Stimulated activated CD8-positive, alpha-beta memory T cell treated with anti-CD3 and anti-CD28 coated beads, Interleukin-12 subunit alpha, Interleukin-12 subunit beta, amount 100 ng/mL, for 24 hours (primary cell): Measurements from ENCODE around the gene COA8.

Experiments
- DNase-seq: peaks from one replicate; pipeline ENCODE4 v3.0.0-alpha.2; 2020; ENCODE audit errors: extremely low read depth

The COA8 gene

GRCh38 chr14:103548463-103549351, 14.1 kb upstream of the COA8 start:
- no peak for DNase-seq

GRCh38 chr14:103549361-103550311, 13.1 kb upstream of the COA8 start:
- DNase-seq, result no peak

- no peak for DNase-seq
Observed at GRCh38 chr14:103550451-103551337, 12.1 kb upstream of the COA8 start.

DNA sequence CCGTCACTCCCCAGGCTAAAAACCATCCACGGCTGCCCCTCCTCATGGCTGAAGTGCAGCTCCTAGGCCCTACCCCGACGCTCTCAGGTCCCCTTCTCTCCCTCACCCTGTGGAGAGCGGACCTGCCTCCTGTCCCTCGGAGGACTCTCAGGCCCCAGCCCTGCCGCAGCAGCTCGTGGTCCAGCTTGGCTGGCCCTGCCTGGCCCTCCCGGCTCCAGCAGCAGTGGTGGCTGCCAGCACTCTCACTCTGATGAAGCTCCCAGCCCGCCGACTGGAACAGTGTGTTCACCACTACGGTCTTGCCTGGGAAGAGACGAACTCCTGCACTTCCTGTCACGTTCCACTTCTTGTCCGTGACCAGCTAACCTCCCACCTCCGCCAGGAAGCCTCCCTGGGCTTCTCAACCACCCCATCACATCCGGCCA, 11.4 kb upstream of the COA8 start:
- DNase-seq, result no peak

DNA sequence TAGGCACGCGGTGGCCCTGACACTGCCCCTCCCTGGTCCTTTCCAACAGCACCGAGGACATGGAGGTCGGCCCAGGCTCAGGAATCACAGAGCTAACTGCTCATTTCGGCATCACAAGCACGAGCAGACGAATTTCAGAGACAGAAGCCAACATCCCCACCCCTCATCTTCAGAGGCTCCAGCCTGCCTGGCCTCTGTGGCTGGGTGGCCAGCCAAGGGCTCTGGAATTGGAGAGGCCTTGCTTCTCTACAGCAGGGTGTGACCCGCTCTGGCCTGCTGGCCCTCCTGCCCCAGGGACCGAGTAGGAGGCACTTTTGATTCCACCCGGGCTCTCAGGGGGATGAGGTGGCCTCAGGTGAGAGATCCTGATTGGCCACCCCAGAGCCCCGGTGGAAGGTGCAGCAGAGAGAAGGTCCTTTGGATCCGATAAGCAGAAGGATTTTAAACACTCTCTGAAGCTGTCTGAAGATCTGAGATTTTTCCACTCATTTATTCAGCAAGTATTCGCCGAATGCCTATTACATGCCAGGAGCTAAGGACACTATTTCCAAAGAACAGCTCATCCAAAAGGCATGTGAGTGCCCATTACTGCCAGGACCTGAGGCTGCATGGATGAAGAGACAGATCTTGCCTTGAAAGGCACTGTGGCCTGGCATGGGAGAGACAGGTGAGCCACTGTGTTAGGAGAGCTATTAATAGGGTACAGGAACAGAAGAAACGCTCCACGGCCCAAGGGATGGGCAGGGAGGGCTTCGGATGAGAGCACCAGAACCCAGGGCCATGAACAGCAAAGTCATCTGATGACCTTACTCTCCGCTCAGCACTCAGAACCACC, 10.5 kb upstream of the COA8 start:
- no peak for DNase-seq

DNA sequence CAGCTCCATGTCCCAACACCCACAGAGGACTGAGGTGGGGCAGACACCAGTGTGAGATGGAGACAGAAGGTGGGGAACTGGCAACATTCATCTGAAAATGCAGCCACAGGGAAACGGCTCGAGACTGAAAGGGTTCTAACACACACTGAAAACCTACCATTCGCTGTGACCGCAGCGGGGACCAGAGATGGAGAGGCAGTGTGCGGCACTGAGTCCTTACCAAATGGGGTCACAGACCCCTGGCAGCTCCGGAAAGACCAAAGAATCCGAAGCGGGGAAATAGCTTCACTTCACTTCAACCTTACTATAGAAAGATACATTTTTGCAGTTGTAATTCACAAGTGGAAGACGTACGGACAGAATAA, 9.9 kb upstream of the COA8 start:
- no peak for DNase-seq

DNA sequence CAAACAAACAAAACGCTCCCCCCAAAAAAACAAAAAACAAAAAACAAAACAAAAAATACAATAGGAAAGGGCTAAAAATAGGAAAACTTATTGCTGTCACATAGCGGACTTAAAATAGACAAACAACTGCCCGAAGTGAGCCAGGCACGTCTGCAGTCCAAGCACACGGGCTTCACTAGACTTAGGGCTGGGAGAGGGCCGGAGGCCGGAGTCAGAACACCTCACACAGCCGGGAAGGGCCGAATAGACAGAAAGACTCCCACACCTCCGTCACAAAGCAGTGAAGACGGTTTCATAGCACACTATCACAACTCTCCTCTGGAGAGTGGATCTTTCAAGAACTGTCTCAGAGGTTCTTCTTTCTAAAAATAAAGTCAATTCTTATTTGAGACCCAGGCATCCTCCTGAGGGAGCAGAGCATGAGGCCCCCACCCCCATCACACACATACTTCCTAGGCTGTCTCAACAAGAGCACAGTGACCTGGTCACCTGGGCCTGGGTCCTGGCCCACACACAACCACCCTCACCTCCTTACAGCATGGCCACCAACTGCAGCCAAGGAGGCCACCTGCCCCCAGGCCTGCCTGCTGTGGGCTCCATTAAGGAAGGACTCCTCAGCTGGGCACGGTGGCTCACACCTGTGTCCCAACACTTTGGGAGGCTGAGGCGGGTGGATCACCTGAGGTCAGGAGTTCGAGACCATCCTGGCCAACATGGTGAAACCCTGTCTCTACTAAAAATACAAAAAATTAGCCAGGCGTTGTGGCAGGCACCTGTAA, 7.0 kb upstream of the COA8 start:
- DNase-seq, result no peak

DNA sequence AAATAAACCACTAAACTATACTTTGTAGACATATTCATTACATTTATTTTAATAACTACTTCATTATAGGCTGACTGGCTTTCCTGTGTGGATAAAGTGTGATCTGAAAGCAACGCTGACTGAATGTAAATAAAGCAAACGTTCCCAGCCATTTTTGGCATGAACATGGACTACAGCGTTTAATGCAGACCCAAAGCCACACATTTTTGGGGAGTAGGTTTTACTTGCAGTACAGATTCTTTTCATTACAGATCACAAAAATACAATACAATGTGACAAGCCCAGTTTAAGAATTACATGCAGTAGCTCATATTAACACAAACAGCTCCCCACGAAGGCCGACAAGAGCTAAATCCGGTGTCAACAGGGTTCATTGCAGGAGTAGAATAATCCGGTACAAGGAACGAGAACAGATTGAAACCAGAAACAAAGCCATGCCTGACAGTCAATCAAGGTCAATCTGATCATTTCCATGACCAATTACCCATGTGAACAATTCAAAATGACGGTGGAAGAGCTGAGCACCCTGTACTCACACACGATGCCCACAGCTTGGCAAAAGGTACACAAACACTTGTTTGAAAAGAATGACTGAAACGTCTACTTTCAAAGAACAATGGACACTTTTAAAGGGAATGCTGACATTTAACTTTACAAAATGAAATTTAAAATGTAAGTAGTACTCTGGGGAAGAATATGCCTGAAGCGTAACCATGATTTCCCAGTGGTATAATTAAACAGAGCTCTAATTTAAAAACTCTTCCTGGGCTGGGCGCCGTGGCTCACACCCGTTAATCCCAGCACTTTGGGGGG, 5.6 kb upstream of the COA8 start:
- DNase-seq, result no peak

DNA sequence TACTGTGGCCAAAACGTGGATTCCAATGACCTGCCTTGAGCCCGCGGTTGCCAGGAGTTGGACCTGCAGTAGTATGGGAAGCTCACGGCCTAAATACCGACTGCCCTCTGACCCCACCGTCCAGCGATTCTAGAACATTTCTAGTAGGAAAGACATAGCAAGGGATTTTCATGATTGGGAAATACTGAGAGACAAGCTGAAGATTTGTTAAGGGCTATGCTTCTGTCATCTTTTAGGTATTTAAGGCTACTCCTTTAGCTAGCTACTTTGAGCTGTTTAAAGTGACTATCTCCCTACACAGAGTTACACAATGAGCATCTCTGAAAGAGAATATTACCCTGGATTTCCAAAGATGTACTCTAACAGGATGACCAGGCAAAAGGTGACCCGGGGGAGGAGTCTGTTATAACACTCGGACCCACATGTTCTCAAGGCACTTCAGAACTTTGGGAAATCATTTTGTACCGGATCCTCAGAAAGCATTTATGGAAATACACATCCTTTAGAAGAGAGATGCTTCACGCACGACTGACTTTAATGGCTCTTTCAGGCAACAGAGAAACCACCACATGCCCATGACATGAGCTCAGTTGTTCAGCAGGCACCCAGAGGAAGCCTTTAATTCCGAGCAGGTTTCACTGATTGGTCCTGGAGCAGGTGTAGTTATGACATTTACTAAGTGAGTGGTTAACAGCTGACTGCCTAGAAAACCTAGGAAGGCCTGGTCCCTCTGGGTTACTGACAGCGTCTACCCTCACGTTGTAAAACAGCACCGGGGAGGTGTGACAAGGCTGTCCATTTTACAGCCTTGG, 4.5 kb upstream of the COA8 start:
- no peak for DNase-seq

DNA sequence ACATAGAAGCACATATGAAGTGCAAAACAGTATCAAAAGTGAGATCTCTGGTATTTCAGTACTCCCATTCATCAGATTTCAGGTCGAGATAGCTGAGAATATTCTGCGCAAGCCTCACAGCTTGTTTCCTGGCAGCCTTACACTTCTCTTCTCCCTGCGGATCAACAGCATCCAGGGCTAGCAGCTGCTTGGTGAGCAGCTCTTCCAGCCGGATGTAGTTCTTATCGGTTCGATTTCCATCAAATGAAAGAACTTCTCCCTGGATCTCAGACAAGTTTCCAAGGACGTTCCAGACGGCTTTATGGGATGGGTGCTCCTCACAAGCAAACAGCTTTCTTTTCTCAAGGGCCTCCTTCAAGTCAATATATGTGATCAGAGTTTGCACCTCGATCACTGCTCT, 3.0 kb upstream of the COA8 start:
- DNase-seq, result no peak

DNA sequence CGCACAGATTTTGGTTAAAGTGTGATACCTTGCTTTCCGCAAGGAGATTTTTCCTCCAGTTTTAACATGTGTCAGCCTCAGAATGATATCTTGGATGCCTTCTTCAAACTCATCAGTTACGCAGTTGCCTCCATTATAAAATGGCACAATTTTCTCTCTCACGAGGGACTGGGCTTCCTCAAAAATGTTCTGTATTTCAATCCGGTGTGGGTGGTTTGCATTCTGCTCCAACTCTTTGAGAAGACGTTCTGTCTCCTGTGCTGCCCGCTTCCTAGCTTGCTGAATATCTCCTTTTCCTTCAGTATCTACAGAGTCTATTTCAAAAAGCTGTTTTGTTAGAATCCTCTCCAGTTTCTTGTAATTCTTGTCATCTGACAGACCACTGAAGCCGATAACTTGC, 2.1 kb upstream of the COA8 start:
- no peak for DNase-seq

- peak; percentile 5 for DNase-seq
Observed at GRCh38 chr14:103561381-103562178, 1.2 kb upstream of the COA8 start.

GRCh38 chr14:103562179-103562428, 656 bp upstream of the COA8 start:
- no peak for DNase-seq

DNA sequence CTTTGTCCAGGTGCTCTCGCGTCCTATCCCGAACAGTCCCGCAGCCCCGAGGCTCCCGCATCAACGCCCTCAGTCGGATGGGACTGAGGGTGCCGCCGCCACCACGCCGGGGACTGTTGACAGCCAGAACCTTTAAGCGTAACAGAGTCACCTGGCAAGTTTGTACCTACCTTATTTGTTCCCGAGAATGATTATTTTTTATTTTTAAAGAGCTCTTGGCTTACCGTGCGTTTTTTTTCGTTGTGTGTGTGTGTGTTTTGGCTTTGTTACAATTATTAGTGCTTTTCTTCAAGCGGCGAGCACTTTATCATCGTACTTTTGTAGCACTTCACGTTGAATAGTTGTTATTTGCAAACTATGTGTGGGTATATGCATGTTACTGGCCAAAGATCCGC, 463 bp downstream of the COA8 start:
- DNase-seq, result no peak

DNA sequence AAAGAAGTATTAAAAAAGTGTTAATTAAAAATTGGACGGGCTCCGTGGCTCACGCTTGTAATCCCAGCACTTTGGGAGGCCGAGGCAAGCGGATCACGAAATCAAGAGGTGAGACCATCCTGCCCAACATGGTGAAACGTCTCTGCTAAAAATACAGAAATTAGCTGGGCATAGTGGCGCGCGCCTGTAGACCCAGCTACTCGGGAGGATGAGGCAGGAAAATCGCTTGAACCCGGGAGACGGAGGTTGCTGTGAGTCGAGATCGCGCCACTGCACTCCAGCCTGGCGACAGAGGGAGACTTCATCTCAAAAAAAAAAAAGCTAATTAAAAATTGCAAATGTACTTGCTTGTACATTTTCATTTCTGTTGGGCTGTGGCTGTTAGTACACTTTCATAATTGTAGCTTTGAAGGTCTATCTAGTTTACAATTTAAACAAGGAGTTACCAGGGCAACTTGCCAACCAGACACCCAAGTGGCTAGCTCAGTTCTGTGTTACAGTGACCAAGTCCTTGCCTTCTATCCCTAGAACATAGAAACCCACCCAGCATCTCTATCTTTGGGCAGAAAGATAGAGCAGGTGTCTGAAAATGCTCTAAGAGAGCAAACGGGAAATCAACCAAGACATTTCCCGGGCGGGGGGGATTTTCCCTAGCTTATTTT, 1.2 kb downstream of the COA8 start:
- DNase-seq, result no peak

GRCh38 chr14:103568952-103569351, 6.2 kb downstream of the COA8 start:
- DNase-seq, result no peak

- DNase-seq, result no peak
Observed at GRCh38 chr14:103569408-103569807, 6.6 kb downstream of the COA8 start.
